PFSK-1 (cell line): Measurements from ENCODE around the gene GRID1.

Experiments used
- POLR2AphosphoS5 ChIP-seq: IDR thresholded peaks from 2 replicates; pipeline ENCODE4 v1.6.1; 2012; ENCODE audit warnings: low read depth, mild to moderate bottlenecking, control low read depth, low read length, moderate library complexity
- SIN3A ChIP-seq: IDR thresholded peaks from 2 replicates; pipeline ENCODE4 v1.6.1; 2012; ENCODE audit warnings: mild to moderate bottlenecking, low read length, moderate library complexity, borderline replicate concordance; ENCODE audit not compliant: insufficient read depth
- TAF1 ChIP-seq: IDR thresholded peaks from 2 replicates; pipeline ENCODE4 v1.6.1; 2012; ENCODE audit warnings: low read length, control low read depth, borderline replicate concordance; ENCODE audit not compliant: insufficient read depth
- TF ChIP-seq, protein P1 (sequence below), 2 experiments: IDR thresholded peaks; 2 replicates each; pipeline versions ENCODE4 v1.6.1 to v1.8.0; 2011 to 2012; ENCODE audit warnings: low read depth in 2 of 2, low read length in 2 of 2, control low read depth in 1 of 2, inconsistent platforms in 1 of 2, mild to moderate bottlenecking in 1 of 2, moderate library complexity in 1 of 2; ENCODE audit not compliant: insufficient read depth in 1 of 2

DNA sequence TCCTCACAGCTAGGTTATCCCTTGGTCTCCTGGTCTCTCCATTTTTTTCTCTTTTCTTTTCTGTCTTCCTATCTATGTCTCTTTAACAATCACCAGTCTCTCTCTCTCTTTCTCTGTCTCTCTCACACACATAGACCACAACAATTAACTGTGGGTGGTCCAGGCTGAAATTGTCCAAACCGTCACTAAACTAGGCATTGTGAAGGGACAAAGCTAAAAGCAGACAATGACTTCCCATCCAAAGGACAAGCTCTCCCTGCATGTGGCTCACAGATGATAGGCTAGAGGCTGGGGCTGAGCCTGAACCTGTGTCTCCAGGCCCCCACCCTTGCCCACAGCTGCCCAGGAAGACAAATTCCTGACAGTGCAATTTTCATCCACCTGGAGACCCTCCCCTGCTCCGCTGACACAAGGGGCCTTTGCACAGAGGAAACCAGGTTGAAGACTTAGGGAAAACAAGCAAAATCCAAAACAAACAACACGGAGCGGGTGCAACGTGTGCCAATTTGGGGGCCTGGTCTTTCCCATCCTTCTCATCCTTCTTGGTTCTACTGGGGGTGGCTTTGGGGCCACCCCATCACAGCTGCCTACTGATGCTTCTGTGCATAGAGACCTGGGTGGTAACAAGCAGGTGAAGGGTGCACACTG, 755.4 kb downstream of the GRID1 start:
- TF ChIP-seq POLR2AphosphoS5, result no peak
- TF ChIP-seq, protein P1, sequence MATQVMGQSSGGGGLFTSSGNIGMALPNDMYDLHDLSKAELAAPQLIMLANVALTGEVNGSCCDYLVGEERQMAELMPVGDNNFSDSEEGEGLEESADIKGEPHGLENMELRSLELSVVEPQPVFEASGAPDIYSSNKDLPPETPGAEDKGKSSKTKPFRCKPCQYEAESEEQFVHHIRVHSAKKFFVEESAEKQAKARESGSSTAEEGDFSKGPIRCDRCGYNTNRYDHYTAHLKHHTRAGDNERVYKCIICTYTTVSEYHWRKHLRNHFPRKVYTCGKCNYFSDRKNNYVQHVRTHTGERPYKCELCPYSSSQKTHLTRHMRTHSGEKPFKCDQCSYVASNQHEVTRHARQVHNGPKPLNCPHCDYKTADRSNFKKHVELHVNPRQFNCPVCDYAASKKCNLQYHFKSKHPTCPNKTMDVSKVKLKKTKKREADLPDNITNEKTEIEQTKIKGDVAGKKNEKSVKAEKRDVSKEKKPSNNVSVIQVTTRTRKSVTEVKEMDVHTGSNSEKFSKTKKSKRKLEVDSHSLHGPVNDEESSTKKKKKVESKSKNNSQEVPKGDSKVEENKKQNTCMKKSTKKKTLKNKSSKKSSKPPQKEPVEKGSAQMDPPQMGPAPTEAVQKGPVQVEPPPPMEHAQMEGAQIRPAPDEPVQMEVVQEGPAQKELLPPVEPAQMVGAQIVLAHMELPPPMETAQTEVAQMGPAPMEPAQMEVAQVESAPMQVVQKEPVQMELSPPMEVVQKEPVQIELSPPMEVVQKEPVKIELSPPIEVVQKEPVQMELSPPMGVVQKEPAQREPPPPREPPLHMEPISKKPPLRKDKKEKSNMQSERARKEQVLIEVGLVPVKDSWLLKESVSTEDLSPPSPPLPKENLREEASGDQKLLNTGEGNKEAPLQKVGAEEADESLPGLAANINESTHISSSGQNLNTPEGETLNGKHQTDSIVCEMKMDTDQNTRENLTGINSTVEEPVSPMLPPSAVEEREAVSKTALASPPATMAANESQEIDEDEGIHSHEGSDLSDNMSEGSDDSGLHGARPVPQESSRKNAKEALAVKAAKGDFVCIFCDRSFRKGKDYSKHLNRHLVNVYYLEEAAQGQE (IDR thresholded peaks at IDR 0.05; ENCODE audit: insufficient read depth in 1 of 2, low read depth in 2 of 2, low read length in 2 of 2), result no peak
- no peak for TF ChIP-seq SIN3A
- no peak for TF ChIP-seq TAF1
